Breast epithelium (tissue), 4 donors: ENCODE results near the gene VANGL1. TPM values are rescaled to one million over a fixed set of nuclear protein-coding genes. Genes with fewer than 3 reads are reported as not detected.
A peak's percentile ranks its signal among the peaks of the same experiment; 100 is the strongest.

Source experiments
- DNase-seq, 2 donors: peaks; one replicate each; pipeline ENCODE4 v3.0.0-alpha.2; 2019; ENCODE audit warnings: low spot score in 2 of 2
- H3K27ac ChIP-seq, 2 donors: fragments of 200-600 bp; sonication (generic) in 1 of 2; one replicate each; pipeline ENCODE4 v1.5.1; 2016 to 2019; ENCODE audit warnings: mild to moderate bottlenecking in 1 of 2
- H3K27me3 ChIP-seq, 2 donors: fragments of 200-600 bp; sonication (generic) in 1 of 2; one replicate each; pipeline versions ENCODE4 v1.5.1 to v1.6.0; 2017 to 2019; ENCODE audit warnings: control low read depth in 1 of 2, mild to moderate bottlenecking in 1 of 2
- H3K36me3 ChIP-seq: fragments of 200-600 bp; one replicate; pipeline ENCODE4 v1.5.1; 2019
- H3K4me1 ChIP-seq, 2 donors: fragments of 200-600 bp; sonication (generic); one replicate each; pipeline ENCODE4 v1.5.1; 2016 to 2019; ENCODE audit warnings: control low read depth in 1 of 2
- H3K4me3 ChIP-seq, 3 donors: fragments of 200-600 bp; sonication (generic); 1 replicate in 2 of 3; 2 replicates in 1 of 3; pipeline ENCODE4 v1.5.1; 2016 to 2019; ENCODE audit warnings: mild to moderate bottlenecking in 3 of 3, moderate library complexity in 2 of 3
- H3K9me3 ChIP-seq, 2 donors: fragments of 200-600 bp; sonication (generic) in 1 of 2; one replicate each; pipeline ENCODE4 v1.5.1; 2016 to 2019; ENCODE audit warnings: control low read depth in 1 of 2
- POLR2A ChIP-seq: fragments of 450-650 bp; IDR thresholded peaks from one replicate; pipeline ENCODE4 v1.6.1; 2016; ENCODE audit warnings: antibody characterized with exemption, mild to moderate bottlenecking, moderate library complexity
- POLR2AphosphoS5 ChIP-seq, 3 donors: sonication (generic); formaldehyde crosslinking; IDR thresholded peaks; one replicate each; pipeline ENCODE4 v1.6.1; 2017; ENCODE audit warnings: antibody characterized with exemption in 3 of 3
- intact Hi-C: fragments of 100-400 bp; cut with DNase I; formaldehyde crosslinking; loops from one replicate; pipeline ENCODE4 v1.15.1; 2023; ENCODE audit warnings: low total_unique reads
- total RNA-seq, 3 donors: library from RNA; depleted of rRNA; stranded (reverse); fragments of >200 nt; gene quantifications; one replicate each; pipeline ENCODE4 v1.1.0, GENCODE V29; 2016
- TF ChIP-seq, protein P1 (sequence below), 3 donors: fragments of 450-650 bp; IDR thresholded peaks; one replicate each; pipeline ENCODE4 v1.5.1; 2016 to 2017; ENCODE audit warnings: antibody characterized with exemption in 3 of 3, mild to moderate bottlenecking in 3 of 3, moderate library complexity in 3 of 3

The VANGL1 gene
- total RNA-seq, 3 donors from 2014 or later: 6.6 to 7.5 (median 7.5) TPM

DNA sequence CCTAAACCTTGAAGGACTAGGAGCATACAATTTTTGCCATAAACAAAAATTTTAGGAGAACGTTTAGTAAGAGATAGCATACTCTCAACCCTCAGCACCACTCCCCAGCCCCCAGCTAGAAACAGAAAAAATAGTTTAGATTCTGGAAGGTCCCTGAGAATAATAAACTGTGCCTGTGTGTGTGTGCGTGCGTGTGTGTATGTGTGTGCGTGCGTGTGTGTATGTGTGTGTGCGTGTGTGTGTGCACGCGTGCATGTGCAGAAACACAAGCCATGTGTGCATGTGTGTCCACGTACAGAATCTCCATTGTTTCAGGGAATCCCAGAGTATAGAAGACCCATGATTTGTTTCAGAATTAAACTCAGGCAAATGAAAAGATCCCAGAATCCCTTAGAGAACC is 64.2 kb downstream of the VANGL1 start:
- Histone ChIP-seq H3K4me3 (no peak overlapping the region), H3K27ac (no peak overlapping the region), H3K36me3 (no peaks in the 10 kb centered on the region), H3K4me1 (no peaks in the 10 kb centered on the region), H3K9me3 (no peaks in the 10 kb centered on the region), H3K27me3 (peaks cover 0 to 14% of the 10 kb centered on the region in 2 donors)
- no peak for TF ChIP-seq POLR2AphosphoS5 (IDR thresholded peaks at IDR 0.05)
- TF ChIP-seq, protein P1, sequence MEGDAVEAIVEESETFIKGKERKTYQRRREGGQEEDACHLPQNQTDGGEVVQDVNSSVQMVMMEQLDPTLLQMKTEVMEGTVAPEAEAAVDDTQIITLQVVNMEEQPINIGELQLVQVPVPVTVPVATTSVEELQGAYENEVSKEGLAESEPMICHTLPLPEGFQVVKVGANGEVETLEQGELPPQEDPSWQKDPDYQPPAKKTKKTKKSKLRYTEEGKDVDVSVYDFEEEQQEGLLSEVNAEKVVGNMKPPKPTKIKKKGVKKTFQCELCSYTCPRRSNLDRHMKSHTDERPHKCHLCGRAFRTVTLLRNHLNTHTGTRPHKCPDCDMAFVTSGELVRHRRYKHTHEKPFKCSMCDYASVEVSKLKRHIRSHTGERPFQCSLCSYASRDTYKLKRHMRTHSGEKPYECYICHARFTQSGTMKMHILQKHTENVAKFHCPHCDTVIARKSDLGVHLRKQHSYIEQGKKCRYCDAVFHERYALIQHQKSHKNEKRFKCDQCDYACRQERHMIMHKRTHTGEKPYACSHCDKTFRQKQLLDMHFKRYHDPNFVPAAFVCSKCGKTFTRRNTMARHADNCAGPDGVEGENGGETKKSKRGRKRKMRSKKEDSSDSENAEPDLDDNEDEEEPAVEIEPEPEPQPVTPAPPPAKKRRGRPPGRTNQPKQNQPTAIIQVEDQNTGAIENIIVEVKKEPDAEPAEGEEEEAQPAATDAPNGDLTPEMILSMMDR (IDR thresholded peaks at IDR 0.05): no peak
- TF ChIP-seq POLR2A: no peak
- intact Hi-C loops: no loop called here
- DNase-seq: no peak

DNA sequence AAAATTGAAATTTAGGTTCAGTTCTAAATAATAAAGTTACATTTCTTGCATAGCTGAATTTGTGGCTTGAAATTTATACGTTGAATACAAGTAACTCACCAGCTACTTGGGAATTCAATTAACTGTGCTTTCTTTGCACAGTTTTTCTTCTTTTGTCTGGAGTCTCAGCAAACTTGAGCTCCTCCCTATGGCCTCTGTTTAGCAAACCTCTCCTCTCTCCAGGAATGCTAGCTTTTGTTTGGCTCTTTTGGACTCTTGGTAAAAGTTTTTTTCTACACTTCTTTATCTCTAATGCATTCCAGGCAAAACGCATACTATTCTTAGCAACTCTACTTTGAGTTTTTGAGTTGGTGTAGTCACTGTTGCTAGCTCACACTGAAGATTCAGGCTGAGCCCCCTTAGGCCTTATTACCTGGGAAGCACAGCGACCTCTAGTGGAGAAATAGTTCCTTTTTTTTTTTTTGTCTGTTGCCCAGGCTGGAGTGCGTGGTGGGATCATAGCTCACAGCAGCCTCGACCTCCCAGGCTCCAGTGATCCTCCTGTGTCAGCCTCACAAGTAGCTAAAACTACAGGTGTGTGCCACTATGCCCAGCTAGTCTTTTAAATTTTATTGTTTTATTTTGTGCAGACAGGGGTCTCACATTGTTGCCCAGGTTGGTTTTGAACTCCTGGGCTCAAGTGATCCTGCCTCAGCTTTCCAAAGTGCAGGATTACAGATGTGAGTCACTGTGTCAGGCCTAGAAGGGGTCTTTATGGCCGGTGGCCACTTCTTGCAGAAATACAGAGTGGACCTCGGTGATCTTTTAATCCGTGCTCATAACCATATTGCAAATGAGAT is 65.0 kb downstream of the VANGL1 start:
- no peak for TF ChIP-seq POLR2A
- TF ChIP-seq, protein P1 (IDR thresholded peaks at IDR 0.05): peak in 2 of 3 donors; percentile 18 to 28
- H3K36me3 ChIP-seq: no peaks in the 10 kb centered on the region
- no peaks in the 10 kb centered on the region for H3K9me3 ChIP-seq
- no peak for DNase-seq
- intact Hi-C loops: no loop called here
- H3K27me3 ChIP-seq: peaks cover 0 to 17% of the 10 kb centered on the region in 2 donors
- H3K4me1 ChIP-seq: no peaks in the 10 kb centered on the region
- H3K4me3 ChIP-seq: no peak overlapping the region
- no peak overlapping the region for H3K27ac ChIP-seq

DNA sequence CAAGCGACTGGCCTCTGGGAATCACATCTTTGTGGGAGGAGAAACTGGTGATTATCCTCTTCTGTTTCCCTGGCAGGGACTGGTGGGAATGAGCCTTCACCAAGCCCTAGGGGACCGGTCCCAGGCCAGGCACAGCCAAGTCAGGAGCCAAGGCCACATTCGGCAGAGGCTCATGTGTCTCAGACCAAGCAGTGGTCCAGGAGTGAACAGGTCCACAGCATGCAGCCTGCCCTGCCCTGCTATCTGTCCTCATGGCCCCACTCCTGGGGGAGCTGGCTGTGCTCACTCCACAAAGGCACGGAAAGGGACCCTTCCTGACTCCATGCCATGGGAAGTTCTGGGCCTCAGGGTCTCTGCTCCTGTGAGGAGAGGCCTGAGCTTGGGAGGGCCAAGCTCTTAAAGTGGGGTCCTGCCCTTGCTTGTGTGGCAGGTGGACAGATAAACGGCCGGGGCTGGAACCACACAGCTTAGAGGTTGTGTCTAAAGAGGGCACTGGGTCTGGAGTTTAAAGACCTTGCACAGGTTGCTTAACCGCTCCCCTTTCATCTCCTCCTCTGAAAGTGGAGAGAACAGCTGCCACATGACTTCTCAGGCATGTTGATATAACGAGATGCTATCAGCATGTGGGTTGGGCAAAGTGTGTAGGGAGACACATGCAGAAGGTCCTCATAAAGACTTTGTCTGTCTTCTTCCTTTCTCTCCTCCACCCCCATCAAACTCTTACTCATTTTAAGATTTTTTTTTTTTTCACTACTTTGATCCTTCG is 69.3 kb downstream of the VANGL1 start:
- Histone ChIP-seq H3K36me3 (no peaks in the 10 kb centered on the region), H3K27ac (no peak overlapping the region), H3K27me3 (peaks cover 0 to 17% of the 10 kb centered on the region in 2 donors), H3K4me3 (no peak overlapping the region), H3K9me3 (no peaks in the 10 kb centered on the region), H3K4me1 (no peaks in the 10 kb centered on the region)
- intact Hi-C loops: no loop called here
- DNase-seq: no peak
- TF ChIP-seq, protein P1 (IDR thresholded peaks at IDR 0.05): no peak
- TF ChIP-seq POLR2A (no peak), POLR2AphosphoS5 (IDR thresholded peaks at IDR 0.05) (no peak)

DNA sequence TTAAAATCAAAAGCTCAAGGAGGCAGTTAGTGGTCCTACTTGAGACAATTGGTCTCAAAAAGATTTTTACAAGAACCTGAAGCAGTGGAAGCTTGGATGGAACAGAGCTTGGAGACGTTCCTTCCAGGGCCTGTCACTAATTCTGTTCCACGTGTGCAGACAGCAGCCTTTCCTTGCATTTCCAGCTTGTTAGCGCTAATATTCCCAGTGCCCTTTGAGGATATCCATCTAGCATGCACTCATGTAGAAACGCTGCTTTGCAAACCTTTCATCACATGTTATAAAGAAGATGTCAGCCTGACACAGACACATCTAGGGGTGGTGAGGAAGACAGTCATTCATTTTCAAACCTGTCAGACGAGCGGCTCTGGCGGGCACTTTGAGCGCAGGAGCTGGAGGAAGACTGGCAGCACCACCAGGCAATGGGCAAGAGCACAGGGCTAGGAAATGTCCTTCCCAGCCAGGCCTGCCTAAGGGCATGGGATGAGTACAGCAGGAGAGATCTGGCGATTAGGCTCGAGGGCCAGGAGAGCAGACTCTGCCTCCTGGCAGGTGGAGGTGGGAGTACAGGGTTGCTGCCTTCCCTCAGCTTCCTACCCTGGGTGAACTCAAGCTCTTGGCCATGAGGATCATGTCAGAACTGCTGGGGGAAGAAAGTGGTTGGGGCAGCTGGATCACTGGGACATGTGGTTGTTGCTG is 71.3 kb downstream of the VANGL1 start:
- peaks cover 0 to 29% of the 10 kb centered on the region in 2 donors for H3K27me3 ChIP-seq
- TF ChIP-seq, protein P1 (IDR thresholded peaks at IDR 0.05): no peak
- no peak for TF ChIP-seq POLR2A
- no peak for TF ChIP-seq POLR2AphosphoS5 (IDR thresholded peaks at IDR 0.05)
- H3K4me1 ChIP-seq: no peaks in the 10 kb centered on the region
- H3K27ac ChIP-seq: no peak overlapping the region
- H3K9me3 ChIP-seq: no peaks in the 10 kb centered on the region
- intact Hi-C loops: no loop called here
- H3K36me3 ChIP-seq: no peaks in the 10 kb centered on the region
- H3K4me3 ChIP-seq: no peak overlapping the region
- peak in 1 of 2 donors; percentile 63 for DNase-seq
